SIG-M5 (cell line): Measurements from ENCODE around the gene SPTLC3.

ENCODE experiments used
- DNase-seq: peaks from one replicate; lab custom pipeline; 2025; lab: John Stamatoyannopoulos, UW

Gene SPTLC3

GRCh38 chr20:12984863-12985262 lies 23.9 kb upstream of the SPTLC3 start:
- DNase-seq, result no peak

- no peak for DNase-seq
Measured at GRCh38 chr20:12987261-12987660, 21.5 kb upstream of the SPTLC3 start.

- no peak for DNase-seq
Measured at GRCh38 chr20:12989586-12990115, 19.1 kb upstream of the SPTLC3 start.

- no peak for DNase-seq
Measured at GRCh38 chr20:12997128-12997655, 11.6 kb upstream of the SPTLC3 start.

- DNase-seq, result no peak
Measured at GRCh38 chr20:12998046-12998445, 10.7 kb upstream of the SPTLC3 start.

- no peak for DNase-seq
Measured at GRCh38 chr20:12999201-12999600, 9.6 kb upstream of the SPTLC3 start.

GRCh38 chr20:13002251-13002650 lies 6.5 kb upstream of the SPTLC3 start:
- DNase-seq, result no peak

- DNase-seq, result no peak
Measured at GRCh38 chr20:13006825-13007224, 1.9 kb upstream of the SPTLC3 start.

- DNase-seq, result no peak
Measured at GRCh38 chr20:13007596-13007995, 1.2 kb upstream of the SPTLC3 start.

GRCh38 chr20:13009682-13010406 lies 1.1 kb downstream of the SPTLC3 start:
- DNase-seq, result peak; percentile 61

GRCh38 chr20:13012886-13013285 lies 4.1 kb downstream of the SPTLC3 start:
- DNase-seq, result no peak

- no peak for DNase-seq
Measured at GRCh38 chr20:13013411-13013810, 4.6 kb downstream of the SPTLC3 start.

- DNase-seq, result no peak
Measured at GRCh38 chr20:13017235-13017634, 8.5 kb downstream of the SPTLC3 start.

- no peak for DNase-seq
Measured at GRCh38 chr20:13017883-13018535, 9.2 kb downstream of the SPTLC3 start.

GRCh38 chr20:13021205-13021970 lies 12.6 kb downstream of the SPTLC3 start:
- DNase-seq, result no peak

GRCh38 chr20:13022401-13023155 lies 13.8 kb downstream of the SPTLC3 start:
- DNase-seq, result no peak

GRCh38 chr20:13024596-13024995 lies 15.8 kb downstream of the SPTLC3 start:
- DNase-seq, result no peak

- DNase-seq, result no peak
Measured at GRCh38 chr20:13025181-13025580, 16.4 kb downstream of the SPTLC3 start.

- DNase-seq, result no peak
Measured at GRCh38 chr20:13028001-13028400, 19.2 kb downstream of the SPTLC3 start.

GRCh38 chr20:13028673-13029072 lies 19.9 kb downstream of the SPTLC3 start:
- no peak for DNase-seq

GRCh38 chr20:13029687-13030375 lies 21.1 kb downstream of the SPTLC3 start:
- DNase-seq, result no peak
